Ovary (tissue), 3 donors: ENCODE data around the gene LAG3.

ENCODE experiments used
- POLR2A ChIP-seq: fragments of 450-650 bp; IDR thresholded peaks from one replicate; pipeline ENCODE4 v1.6.1; 2017; ENCODE audit warnings: antibody characterized with exemption, mild to moderate bottlenecking, moderate library complexity
- TF ChIP-seq, protein P1 (sequence below), 3 donors: fragments of 450-650 bp in 2 of 3; fragments of 200-600 bp in 1 of 3; IDR thresholded peaks; one replicate each; pipeline versions ENCODE4 v1.5.1 to v1.8.0; 2016 to 2022; ENCODE audit warnings: antibody characterized with exemption in 3 of 3, mild to moderate bottlenecking in 1 of 3
- donor health status: DM: no; HTN: no; CAD: no.

DNA sequence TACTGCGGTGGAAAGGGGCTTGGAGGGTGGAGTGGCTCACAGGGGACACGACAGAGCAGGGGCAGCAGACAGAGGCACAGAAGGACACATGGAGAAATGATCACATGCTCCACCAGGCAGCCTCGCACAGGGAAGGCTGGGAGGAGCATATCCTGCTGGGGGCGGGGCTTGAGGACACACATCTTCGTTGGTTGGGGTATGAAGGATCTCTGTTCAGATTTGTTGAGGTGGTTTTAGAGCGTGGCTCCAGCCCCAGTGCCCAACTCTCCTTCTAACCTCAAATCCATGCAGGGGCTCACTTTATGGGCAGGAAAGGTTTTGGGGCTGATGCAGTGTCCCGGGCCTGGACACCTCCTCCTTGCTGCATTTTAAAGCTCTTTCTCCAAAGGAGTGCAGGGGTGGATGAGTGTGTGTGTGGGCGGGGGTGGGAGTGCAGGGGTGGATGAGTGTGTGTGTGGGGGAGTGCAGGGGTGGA lies 55.2 kb downstream of the LAG3 start:
- TF ChIP-seq, protein P1, sequence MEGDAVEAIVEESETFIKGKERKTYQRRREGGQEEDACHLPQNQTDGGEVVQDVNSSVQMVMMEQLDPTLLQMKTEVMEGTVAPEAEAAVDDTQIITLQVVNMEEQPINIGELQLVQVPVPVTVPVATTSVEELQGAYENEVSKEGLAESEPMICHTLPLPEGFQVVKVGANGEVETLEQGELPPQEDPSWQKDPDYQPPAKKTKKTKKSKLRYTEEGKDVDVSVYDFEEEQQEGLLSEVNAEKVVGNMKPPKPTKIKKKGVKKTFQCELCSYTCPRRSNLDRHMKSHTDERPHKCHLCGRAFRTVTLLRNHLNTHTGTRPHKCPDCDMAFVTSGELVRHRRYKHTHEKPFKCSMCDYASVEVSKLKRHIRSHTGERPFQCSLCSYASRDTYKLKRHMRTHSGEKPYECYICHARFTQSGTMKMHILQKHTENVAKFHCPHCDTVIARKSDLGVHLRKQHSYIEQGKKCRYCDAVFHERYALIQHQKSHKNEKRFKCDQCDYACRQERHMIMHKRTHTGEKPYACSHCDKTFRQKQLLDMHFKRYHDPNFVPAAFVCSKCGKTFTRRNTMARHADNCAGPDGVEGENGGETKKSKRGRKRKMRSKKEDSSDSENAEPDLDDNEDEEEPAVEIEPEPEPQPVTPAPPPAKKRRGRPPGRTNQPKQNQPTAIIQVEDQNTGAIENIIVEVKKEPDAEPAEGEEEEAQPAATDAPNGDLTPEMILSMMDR (IDR thresholded peaks at IDR 0.05): no peak
- TF ChIP-seq POLR2A: peak; percentile 15
